ENCODE results near the gene TSFM.

TSFM gene

DNA sequence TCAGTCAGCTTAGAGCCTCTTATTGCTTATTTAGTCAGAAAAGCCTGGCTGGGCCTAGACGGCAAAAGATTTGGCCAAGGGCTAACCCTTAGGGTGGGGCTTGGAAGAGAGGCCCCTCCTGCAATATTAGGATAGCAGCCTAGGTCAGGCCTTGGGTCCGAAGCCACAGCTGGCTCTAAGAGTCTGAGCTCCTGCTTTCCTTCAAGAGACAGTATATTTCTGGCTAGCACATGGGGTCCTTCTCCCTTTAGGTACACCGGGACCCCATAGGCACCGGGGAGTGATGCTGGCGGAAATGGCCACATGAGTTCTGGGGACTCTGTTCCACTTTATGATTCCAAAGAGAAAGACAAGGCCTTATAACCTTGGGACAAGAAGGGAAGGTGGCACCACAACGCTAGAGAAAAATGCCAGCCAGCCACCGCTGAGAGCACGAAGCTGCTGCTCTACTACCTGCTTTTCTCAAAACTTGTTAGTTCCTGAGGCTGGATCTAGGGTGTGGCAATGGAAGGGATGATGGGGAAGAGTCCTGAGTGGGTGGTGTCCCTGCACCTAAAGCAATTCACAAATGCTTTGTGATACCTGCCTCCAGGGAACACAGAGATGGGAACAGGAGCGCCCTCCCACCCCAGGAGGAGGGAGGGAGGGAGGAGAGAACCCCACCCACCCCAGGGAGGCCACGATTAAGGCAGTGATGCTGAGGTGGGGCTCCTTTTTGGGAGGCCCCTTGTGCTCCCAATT lies 39.1 kb downstream of the TSFM start:
- TF ChIP-seq, protein P1, sequence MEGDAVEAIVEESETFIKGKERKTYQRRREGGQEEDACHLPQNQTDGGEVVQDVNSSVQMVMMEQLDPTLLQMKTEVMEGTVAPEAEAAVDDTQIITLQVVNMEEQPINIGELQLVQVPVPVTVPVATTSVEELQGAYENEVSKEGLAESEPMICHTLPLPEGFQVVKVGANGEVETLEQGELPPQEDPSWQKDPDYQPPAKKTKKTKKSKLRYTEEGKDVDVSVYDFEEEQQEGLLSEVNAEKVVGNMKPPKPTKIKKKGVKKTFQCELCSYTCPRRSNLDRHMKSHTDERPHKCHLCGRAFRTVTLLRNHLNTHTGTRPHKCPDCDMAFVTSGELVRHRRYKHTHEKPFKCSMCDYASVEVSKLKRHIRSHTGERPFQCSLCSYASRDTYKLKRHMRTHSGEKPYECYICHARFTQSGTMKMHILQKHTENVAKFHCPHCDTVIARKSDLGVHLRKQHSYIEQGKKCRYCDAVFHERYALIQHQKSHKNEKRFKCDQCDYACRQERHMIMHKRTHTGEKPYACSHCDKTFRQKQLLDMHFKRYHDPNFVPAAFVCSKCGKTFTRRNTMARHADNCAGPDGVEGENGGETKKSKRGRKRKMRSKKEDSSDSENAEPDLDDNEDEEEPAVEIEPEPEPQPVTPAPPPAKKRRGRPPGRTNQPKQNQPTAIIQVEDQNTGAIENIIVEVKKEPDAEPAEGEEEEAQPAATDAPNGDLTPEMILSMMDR (IDR thresholded peaks at IDR 0.05; ENCODE audit: insufficient read depth, low read length, poor library complexity, severe bottlenecking), result no peak
- H3K36me3 ChIP-seq (ENCODE audit: control insufficient read depth, insufficient read depth, low read length), result peaks cover 41% of the 10 kb centered on the region
- H3K4me3 ChIP-seq (replicated peaks; ENCODE audit: low read depth, low read length), result no peak overlapping the region
- no peaks in the 10 kb centered on the region for H3K27me3 ChIP-seq (replicated peaks; ENCODE audit: control insufficient read depth, insufficient read depth, low read length)
- no peak for DNase-seq (ENCODE audit: extremely low read depth, insufficient read length)

DNA sequence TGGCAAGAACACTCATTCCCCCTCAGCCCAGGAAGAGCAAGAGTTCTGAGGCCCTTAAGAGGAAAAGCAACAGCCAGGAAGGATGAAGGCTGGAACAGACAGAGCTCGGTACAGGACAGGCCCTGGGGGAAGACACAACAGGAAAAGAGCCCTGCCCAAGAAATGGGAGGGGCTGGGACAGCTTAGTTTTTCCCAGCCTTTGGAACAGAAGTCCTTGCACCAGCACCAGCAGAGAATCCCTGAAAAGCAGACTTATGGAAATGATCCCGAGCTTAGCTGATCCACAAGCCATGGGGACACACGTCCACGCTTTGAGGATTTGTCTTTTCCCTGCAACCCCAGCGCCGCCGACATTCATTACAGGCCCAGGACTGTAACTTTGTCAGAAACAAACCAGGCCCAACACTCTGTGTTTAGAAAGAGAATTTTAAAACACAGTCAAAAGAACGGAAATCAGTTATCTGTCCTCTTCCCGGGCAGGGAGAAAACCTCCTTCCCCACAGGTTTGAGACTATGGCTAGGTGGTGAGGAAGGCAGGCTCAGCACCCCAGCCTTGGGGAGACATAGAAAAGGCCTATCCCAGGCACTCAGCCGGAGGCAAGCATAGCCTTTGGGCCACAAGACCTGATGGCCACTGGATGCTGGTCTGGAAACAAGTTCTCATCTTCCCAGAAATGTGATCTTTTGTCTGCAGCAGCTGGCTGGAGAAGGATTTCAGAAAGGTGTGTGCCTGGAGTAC lies 40.0 kb downstream of the TSFM start:
- peaks cover 50% of the 10 kb centered on the region for H3K36me3 ChIP-seq (ENCODE audit: control insufficient read depth, insufficient read depth, low read length)
- H3K27me3 ChIP-seq (replicated peaks; ENCODE audit: control insufficient read depth, insufficient read depth, low read length), result no peaks in the 10 kb centered on the region
- no peak overlapping the region for H3K4me3 ChIP-seq (replicated peaks; ENCODE audit: low read depth, low read length)
- no peak for DNase-seq (ENCODE audit: extremely low read depth, insufficient read length)
- TF ChIP-seq, protein P1 (IDR thresholded peaks at IDR 0.05; ENCODE audit: insufficient read depth, low read length, poor library complexity, severe bottlenecking), result no peak

DNA sequence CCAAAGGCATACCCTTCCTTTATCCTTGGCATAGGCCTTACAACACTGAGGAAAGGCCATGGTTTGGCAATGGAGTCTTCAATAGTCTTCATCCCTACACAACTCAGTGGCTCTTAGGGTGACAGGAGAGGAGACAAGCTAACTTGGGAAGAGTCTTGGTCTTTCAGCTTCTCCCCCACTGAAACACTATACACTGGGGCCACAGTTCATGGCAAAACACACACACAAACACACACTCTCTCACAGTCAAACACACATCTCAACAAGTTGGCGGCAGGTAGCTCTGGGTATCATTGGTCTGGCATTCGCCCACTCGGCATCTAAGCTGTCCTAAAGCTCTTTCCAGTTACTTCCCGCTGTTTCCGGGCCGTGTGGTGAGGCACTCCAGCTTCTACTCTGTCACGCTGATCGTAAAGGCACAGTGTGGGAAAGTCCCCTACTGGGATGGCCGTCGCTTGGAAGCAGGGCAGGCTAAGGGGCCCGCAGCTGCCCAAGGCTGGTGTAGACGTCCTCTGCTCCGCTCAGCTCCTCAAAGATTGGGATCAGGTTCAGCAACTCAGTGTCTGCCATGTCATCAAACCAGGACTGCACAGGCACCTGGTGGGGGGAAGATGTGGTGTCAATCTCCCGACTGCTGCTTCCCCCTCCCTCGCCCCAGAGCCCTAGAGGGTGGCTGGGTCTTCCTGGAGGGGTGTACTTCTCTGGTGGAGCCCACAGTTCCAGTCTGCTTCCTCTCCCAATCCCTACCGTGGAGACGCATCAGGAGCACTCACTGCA lies 40.7 kb downstream of the TSFM start:
- H3K36me3 ChIP-seq (ENCODE audit: control insufficient read depth, insufficient read depth, low read length), result peaks cover 54% of the 10 kb centered on the region
- TF ChIP-seq, protein P1 (IDR thresholded peaks at IDR 0.05; ENCODE audit: insufficient read depth, low read length, poor library complexity, severe bottlenecking), result no peak
- no peak overlapping the region for H3K4me3 ChIP-seq (replicated peaks; ENCODE audit: low read depth, low read length)
- DNase-seq (ENCODE audit: extremely low read depth, insufficient read length), result no peak
- H3K27me3 ChIP-seq (replicated peaks; ENCODE audit: control insufficient read depth, insufficient read depth, low read length), result no peaks in the 10 kb centered on the region

DNA sequence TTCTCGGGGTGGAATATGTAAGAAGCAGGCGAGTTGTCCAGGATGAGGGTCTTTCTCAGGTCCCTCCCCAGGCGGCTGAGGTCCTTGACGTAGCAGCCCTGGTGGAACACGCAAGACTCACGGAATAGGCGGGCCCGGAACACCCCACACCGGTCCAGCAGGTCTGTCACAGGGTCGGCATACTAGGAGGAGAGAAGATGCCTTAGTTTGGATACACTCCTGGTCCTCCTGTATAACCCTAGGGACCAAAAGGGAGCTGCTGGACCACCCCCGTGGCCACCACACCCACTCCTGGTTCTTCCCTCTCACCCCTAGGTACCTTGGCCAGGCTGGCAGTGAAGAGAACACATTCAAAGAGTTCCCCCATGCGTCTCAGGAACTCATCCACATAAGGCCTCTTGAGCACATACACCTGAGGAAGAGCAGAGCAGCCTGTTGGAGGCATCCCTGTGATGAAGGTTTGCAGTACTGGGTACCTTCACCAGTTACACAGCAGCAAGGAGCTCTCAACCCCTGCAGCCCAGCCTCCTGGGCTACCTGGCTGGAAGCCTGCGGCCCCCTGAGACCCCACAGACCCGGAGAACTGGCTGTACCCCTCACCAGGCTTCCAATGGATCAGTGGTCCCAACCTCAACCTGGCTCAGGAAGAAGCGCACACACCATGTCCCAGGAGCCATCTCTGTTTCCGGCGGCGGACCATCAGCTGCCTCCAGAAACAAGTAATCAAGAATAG lies 41.5 kb downstream of the TSFM start:
- Histone ChIP-seq H3K36me3 (ENCODE audit: control insufficient read depth, insufficient read depth, low read length) (peaks cover 54% of the 10 kb centered on the region), H3K27me3 (replicated peaks; ENCODE audit: control insufficient read depth, insufficient read depth, low read length) (no peaks in the 10 kb centered on the region), H3K4me3 (replicated peaks; ENCODE audit: low read depth, low read length) (no peak overlapping the region)
- no peak for DNase-seq (ENCODE audit: extremely low read depth, insufficient read length)
- TF ChIP-seq, protein P1 (IDR thresholded peaks at IDR 0.05; ENCODE audit: insufficient read depth, low read length, poor library complexity, severe bottlenecking), result no peak

DNA sequence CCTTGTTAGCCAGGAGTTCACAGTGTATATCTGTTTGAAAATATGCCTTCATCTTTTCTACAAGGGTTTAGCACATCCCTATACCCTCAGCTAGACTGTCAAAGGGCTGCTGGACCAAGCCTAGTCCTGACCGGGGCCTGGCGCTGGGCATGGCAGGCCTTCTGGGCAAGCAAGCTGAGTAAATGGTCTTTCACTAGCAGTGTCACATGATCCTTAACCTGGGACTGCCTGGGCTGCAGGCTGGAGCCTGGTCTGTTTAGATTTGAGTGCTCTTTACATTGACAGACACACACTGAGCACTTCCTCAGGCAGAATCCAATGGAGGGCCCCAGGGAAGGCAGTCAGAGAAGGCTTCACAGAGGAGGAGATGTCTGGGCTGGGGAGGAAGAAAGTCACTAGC lies 42.9 kb downstream of the TSFM start:
- TF ChIP-seq, protein P1 (IDR thresholded peaks at IDR 0.05; ENCODE audit: insufficient read depth, low read length, poor library complexity, severe bottlenecking), result no peak
- H3K36me3 ChIP-seq (ENCODE audit: control insufficient read depth, insufficient read depth, low read length), result peaks cover 56% of the 10 kb centered on the region

More for the DNA sequence above, 42.9 kb downstream of the TSFM start:
- no peak overlapping the region for H3K4me3 ChIP-seq (replicated peaks; ENCODE audit: low read depth, low read length)
- no peaks in the 10 kb centered on the region for H3K27me3 ChIP-seq (replicated peaks; ENCODE audit: control insufficient read depth, insufficient read depth, low read length)
- DNase-seq (ENCODE audit: extremely low read depth, insufficient read length), result no peak
